K562 (cell line): ENCODE results near the gene GPRIN1. TPM values are rescaled to one million over a fixed set of nuclear protein-coding genes. Genes with fewer than 3 reads are reported as not detected.

Source experiments
- ATAC-seq: fragments of 200-7000 bp; cut with Tn5 transposase; 3 replicates; pipeline ENCODE4 v1.9.1; 2020; ENCODE audit warnings: moderate library complexity
- BruUV-seq: library from RNA; stranded (reverse); fragments of 400-500 nt; replicated peaks from 2 replicates; lab custom pipeline; 2021; lab: Mats Ljungman, UMichigan
- CTCF ChIA-PET: fragments of 300-600 bp; formaldehyde crosslinking; extraction: SDS; loops from one replicate; lab custom pipeline; 2021; ENCODE audit warnings: low intra/inter-chr PET ratio; lab: Yijun Ruan, JAX
- POLR2A ChIA-PET: fragments of 300-600, 350-650 bp; sonication (Branson Sonifier 250); formaldehyde crosslinking; extraction: SDS; loops from one replicate; lab custom pipeline; 2021; ENCODE audit warnings: antibody characterized with exemption, inconsistent platforms; lab: Yijun Ruan, JAX
- DNase-seq, 4 experiments: peaks; one replicate each; pipeline versions ENCODE4 v3.0.0 to v3.0.0-alpha.2; 2011 to 2018; ENCODE audit warnings: low spot score in 3 of 4, mixed read lengths in 3 of 4; ENCODE audit errors: extremely low read depth in 1 of 4
- FAIRE-seq: peaks from 2 replicates; lab custom pipeline; 2011; peaks lifted over from hg19 to GRCh38; lab: Jason Lieb, UNC
- H2AFZ ChIP-seq: 2 replicates; pipeline ENCODE4 v1.6.0; 2011; ENCODE audit warnings: low read depth, low read length, control low read depth, inconsistent platforms
- H3K27ac ChIP-seq: fragments of 200-600 bp; 3 replicates; pipeline ENCODE4 v1.8.0; 2011; ENCODE audit warnings: low read depth, mild to moderate bottlenecking, control low read depth, inconsistent platforms, low read length, moderate library complexity, mixed read lengths; ENCODE audit errors: extremely low read depth
- H3K27me3 ChIP-seq, 2 experiments: fragments of 300-600 bp in 1 of 2; 2 replicates in 1 of 2; 3 replicates in 1 of 2; pipeline versions ENCODE4 v1.6.0 to v1.8.0; 2011; ENCODE audit warnings: inconsistent platforms in 2 of 2, low read length in 2 of 2, mild to moderate bottlenecking in 1 of 2, mixed read lengths in 1 of 2, moderate library complexity in 1 of 2; ENCODE audit not compliant: control insufficient read depth in 2 of 2, insufficient read depth in 2 of 2
- H3K36me3 ChIP-seq: fragments of 300-600 bp; 3 replicates; pipeline ENCODE4 v1.8.0; 2011; ENCODE audit warnings: mild to moderate bottlenecking, low read length, inconsistent platforms; ENCODE audit not compliant: control insufficient read depth, insufficient read depth
- H3K4me1 ChIP-seq, 2 experiments: fragments of 200-600 bp in 1 of 2; replicated peaks in 1 of 2; 2 replicates in 1 of 2; 3 replicates in 1 of 2; pipeline versions ENCODE4 v1.5.1 to v1.8.0; 2011; ENCODE audit warnings: inconsistent platforms in 2 of 2, low read length in 2 of 2, mild to moderate bottlenecking in 1 of 2, mixed read lengths in 1 of 2, moderate library complexity in 1 of 2; ENCODE audit not compliant: control insufficient read depth in 2 of 2, insufficient read depth in 2 of 2
- H3K4me2 ChIP-seq: 2 replicates; pipeline ENCODE4 v1.6.1; 2011; ENCODE audit warnings: low read length, control low read depth, inconsistent platforms, mixed read lengths; ENCODE audit not compliant: insufficient read depth
- H3K4me3 ChIP-seq: fragments of 200-600 bp; sonication (generic), shearing (Covaris generic); 2 replicates; pipeline ENCODE4 v1.5.1; 2016; ENCODE audit warnings: control low read depth, inconsistent platforms
- H3K79me2 ChIP-seq: fragments of 200-600 bp; 3 replicates; pipeline ENCODE4 v1.8.0; 2011; ENCODE audit warnings: low read length, inconsistent platforms; ENCODE audit not compliant: control insufficient read depth, insufficient read depth
- H3K9ac ChIP-seq, 2 experiments: 2 replicates each; pipeline versions ENCODE4 v1.6.0 to v1.6.1; 2011; ENCODE audit warnings: low read depth in 2 of 2, low read length in 2 of 2, control low read depth in 1 of 2, inconsistent platforms in 1 of 2, mild to moderate bottlenecking in 1 of 2, mixed read lengths in 1 of 2; ENCODE audit not compliant: insufficient read depth in 1 of 2
- H3K9me1 ChIP-seq: one replicate; pipeline ENCODE4 v1.6.0; 2011; ENCODE audit warnings: inconsistent platforms, mild to moderate bottlenecking, low read length, moderate library complexity; ENCODE audit not compliant: control insufficient read depth, insufficient read depth
- H3K9me3 ChIP-seq: replicated peaks from 2 replicates; pipeline ENCODE4 v1.5.1; 2011; ENCODE audit warnings: low read depth, low read length, inconsistent platforms; ENCODE audit not compliant: control insufficient read depth, insufficient read depth
- H4K20me1 ChIP-seq: replicated peaks from 2 replicates; pipeline ENCODE4 v1.6.1; 2011; ENCODE audit warnings: low read length, inconsistent platforms, mixed read lengths; ENCODE audit not compliant: control insufficient read depth, insufficient read depth
- JUNB ChIP-seq: fragments of 450-650 bp; formaldehyde crosslinking; conservative IDR thresholded peaks from 2 replicates; pipeline ENCODE4 v1.4.0; 2020; ENCODE audit warnings: mild to moderate bottlenecking
- MLX ChIP-seq, 2 experiments: fragments of 450-650 bp in 1 of 2; sonication (generic) in 1 of 2; formaldehyde crosslinking; conservative IDR thresholded peaks; 2 replicates each; pipeline versions ENCODE4 v1.4.0 to v1.8.1; 2020 to 2022; ENCODE audit warnings: mild to moderate bottlenecking in 1 of 2, missing genetic modification reagents in 1 of 2
- PHB2 ChIP-seq: fragments of 450-650 bp; IDR thresholded peaks from 2 replicates; pipeline ENCODE4 v1.6.1; 2017; ENCODE audit warnings: low read depth
- ZNF407 ChIP-seq: fragments of 450-650 bp; IDR thresholded peaks from 2 replicates; pipeline ENCODE4 v1.6.1; 2016; ENCODE audit warnings: low read depth
- WGBS: fragments of 100-300 bp; shearing (Covaris generic); methylation state at CpG from one replicate; pipeline ENCODE4 v1.1.6; 2016; ENCODE audit warnings: low coverage, mixed read lengths; ENCODE audit not compliant: insufficient coverage; ENCODE audit errors: missing lambda C conversion rate; 5-methylcytosine and 5-hydroxymethylcytosine counted together
- in situ Hi-C: fragments of 300-500 bp; cut with MboI; formaldehyde crosslinking; loops from 4 replicates; pipeline ENCODE4 v1.15.0; 2018; ENCODE audit warnings: inconsistent platforms, mixed read lengths
- intact Hi-C: fragments of 100-400 bp; cut with micrococcal nuclease; formaldehyde crosslinking; loops from 2 replicates; pipeline ENCODE4 v1.14.2; 2022
- polyA plus RNA-seq, 8 experiments: library from polyadenylated mRNA; depleted of rRNA in 4 of 8; stranded (reverse) in 5 of 8; unstranded in 3 of 8; fragments of >200 nt; fragmentation: Nextera tagmentation in 2 of 8; fragmentation: Illumina TruSeq in 1 of 8; extraction: Ambion mirVana in 2 of 8; extraction: Trizol in 1 of 8; gene quantifications; 2 replicates each; pipeline versions ENCODE4 v1.2.1 to v1.2.3, GENCODE V29; 2011 to 2014; ENCODE audit warnings: inconsistent platforms in 1 of 8, missing spikeins in 1 of 8
- total RNA-seq, 7 experiments: library from RNA; depleted of rRNA in 6 of 7; stranded (reverse); fragments of >200 nt in 6 of 7; fragmentation: Illumina TruSeq in 2 of 7; extraction: Trizol in 2 of 7; gene quantifications; 2 replicates each; pipeline versions ENCODE4 v1.2.1 to v1.2.3, GENCODE V29; 2011 to 2021; ENCODE audit warnings: low replicate concordance in 1 of 7

Gene GPRIN1
- total and polyA plus RNA-seq, 9 of the 15 experiments (the other 6 are each of a cell fraction or from before 2014, with no cell fraction given) = 0.15 to 11.6 (median 4.4) TPM

- Histone ChIP-seq H3K4me3 (no peak overlapping the region), H2AFZ (no peak overlapping the region), H3K9me1 (no peaks in the 10 kb centered on the region), H3K79me2 (no peaks in the 10 kb centered on the region), H3K27ac (no peak overlapping the region), H3K36me3 (no peaks in the 10 kb centered on the region), H3K9me3 (peaks cover 3% of the 10 kb centered on the region; the same call in 1 of the 2 replicates), H4K20me1 (no peaks in the 10 kb centered on the region), H3K9ac (no peak overlapping the region), H3K4me2 (no peak overlapping the region), H3K27me3 (peaks cover 6 to 27% of the 10 kb centered on the region in 2 experiments; a peak in 4 of 5 replicates), H3K4me1 (peaks cover 0 to 15% of the 10 kb centered on the region in 2 experiments; a peak in 1 of 5 replicates)
- 57% methylated on average over 3 of the region's 3 CpGs for WGBS
- intact Hi-C loops = no loop called here
- ChIA-PET CTCF (no interaction called here), POLR2A (no interaction called here)
- FAIRE-seq (no peak), ATAC-seq (no peak), DNase-seq (no peak)
- in situ Hi-C loops = loop anchor here (25.0 kb wide), 1 partner anchor 855 kb away; no protein-coding TSS in a partner anchor
- BruUV-seq = no TSS peak
- TF ChIP-seq ZNF407 (no peak), JUNB (CRISPR knock-in tag) (no peak), MLX (CRISPR knock-in tag; conservative IDR thresholded peaks at IDR 0.05) (no peak), PHB2 (no peak)
Measured at GRCh38 chr5:176592573-176592972, 17.4 kb downstream of the GPRIN1 start.
